DMS53 treated with DMSO at 0.1 percent for 48 hours (cell line): ENCODE results near the gene WRAP73.

ENCODE experiments used
- DNase-seq: peaks from one replicate; lab custom pipeline; 2025; ENCODE audit not compliant: unreplicated experiment; lab: John Stamatoyannopoulos, UW

WRAP73 gene

GRCh38 chr1:3683197-3683596 is 33.3 kb upstream of the WRAP73 start:
- DNase-seq, result no peak

DNA sequence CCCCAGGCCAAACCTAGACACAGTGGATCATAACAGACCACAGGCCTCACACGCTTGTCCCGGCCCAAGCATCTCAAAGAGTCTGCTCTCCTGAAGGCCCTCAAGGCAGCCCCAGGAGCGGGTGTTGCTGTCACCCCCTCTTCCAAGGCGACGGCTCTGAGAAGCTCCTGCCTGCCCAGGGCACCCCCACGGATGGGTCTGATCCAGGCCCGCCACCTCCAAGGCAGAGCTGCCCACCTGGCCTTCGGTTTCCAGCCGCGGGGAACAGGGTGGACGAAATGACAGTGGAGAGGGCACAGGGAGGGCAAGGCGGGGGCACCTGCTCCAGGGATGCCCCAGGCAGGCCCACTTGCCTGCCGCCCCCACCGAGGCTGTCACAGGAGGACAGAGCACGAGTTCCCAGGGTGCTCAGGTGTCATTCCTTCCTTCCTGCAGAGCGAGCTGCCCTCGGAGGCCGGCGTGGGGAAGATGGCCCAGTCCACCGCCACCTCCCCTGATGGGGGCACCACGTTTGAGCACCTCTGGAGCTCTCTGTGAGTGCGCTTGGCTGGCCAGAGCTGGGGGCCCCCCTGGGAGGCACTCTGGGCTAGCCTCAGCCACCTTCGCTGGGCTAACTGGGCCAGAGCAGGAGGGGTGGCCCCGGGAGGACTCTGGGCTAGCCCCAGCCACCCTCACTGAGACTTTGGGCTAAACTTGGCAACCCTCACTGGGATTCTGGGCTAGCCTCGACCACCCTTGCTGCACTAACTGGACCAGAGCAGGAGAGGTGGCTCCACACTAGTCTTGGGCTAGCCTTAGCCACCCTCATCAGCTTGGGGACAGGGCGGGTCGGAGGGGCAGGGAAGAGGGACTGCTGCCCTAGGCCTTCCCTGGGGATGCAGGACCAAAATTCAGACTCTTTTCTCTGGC is 32.2 kb upstream of the WRAP73 start:
- no peak for DNase-seq

- no peak for DNase-seq
Observed at GRCh38 chr1:3681231-3681897, 31.5 kb upstream of the WRAP73 start.

- no peak for DNase-seq
Observed at GRCh38 chr1:3680488-3681230, 30.8 kb upstream of the WRAP73 start.

DNA sequence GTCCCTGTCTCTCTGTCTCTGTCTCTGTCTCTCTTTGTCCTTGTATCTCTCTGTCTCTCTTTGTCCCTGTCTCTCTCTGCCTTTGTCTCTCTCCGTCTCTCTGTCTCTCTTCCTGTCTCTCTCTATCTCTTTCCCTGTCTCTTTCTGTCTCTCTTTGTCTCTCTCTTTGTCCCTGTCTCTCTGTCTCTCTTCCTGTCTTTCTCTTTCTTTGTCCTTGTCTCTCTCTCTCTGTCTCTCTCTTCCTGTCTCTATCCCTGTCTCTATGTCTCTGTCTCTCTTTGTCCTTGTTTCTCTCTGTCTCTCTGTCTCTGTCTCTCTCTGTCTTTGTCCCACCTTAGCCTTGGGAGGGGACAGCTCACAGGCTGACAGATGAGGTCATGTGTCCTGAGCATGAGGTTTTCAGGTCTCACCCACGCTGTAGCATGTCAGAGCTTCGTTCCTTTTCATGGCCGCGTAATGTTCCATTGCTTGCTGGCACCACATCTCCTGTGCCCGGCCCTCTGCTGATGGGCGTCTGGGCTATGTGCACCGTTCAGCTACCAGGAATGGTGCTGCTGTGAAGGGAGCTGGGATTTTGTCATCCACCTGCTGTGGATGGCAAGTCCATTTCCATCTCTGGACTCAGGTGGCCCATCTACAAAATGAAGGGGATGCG is 30.0 kb upstream of the WRAP73 start:
- no peak for DNase-seq

GRCh38 chr1:3679098-3679555 is 29.2 kb upstream of the WRAP73 start:
- no peak for DNase-seq

- no peak for DNase-seq
Observed at GRCh38 chr1:3678361-3679097, 28.6 kb upstream of the WRAP73 start.

DNA sequence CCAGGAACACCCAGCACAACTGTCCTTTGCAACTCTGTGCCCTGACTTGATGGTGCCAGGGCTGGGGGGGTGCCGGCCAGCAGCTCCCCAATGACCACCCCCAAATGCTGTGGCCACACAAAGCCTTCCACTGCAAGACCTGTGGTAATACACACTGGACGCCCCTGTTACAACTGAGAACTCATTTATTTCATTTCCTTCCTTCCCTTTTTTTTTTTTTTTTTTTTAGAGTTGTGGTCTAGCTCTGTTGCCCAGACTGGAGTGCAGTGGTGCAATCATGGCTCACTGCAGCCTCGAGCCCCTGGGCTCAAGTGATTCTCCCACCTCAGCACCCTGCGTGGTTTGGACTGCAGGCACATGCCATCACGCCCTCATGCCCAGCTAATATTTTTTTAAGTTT is 27.6 kb upstream of the WRAP73 start:
- no peak for DNase-seq

DNA sequence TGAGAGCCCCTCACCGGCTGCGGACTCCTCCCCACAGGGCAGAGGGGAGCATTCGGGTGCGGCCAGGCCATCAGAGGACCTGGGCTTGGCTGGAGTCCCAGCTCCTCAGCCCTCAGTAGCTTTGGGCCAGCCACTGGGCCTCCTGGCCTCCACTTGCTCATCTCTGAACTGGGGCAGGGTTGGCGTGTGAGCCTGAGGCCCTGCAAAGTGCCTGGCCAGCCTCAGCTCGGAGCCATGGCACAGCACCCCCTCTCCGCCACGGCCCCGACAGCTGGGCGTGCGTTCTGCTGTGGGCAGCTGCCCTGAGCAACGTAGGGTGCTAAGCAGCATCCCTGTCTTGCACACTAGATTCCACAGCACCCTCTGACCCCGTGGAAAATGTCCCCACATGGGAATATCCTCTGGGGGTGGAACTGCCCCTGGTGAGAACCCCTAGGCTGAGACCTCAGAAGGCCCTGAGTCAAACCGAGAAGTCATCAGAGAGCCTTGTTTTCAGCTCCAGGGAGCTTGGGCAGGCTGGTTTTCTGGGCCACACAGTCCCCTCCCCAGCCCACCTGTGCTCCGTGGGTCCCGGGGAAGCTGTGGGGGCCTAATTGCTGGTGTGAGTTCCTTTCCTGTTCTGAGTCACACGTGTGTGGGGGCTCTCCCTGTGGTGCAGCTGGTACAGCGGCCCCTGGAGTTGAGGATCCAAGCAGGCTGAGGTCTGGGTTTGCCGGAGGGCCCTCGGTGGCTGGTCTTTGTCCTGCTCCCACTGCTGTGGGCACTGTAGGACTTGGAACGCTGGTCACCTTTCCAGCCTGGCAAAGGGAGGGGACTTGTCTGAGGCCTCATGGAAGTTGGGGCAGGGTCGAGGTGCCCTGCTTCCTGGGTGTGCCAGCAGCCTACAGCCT is 26.9 kb upstream of the WRAP73 start:
- DNase-seq, result no peak

- DNase-seq, result no peak
Observed at GRCh38 chr1:3675436-3675835, 25.5 kb upstream of the WRAP73 start.

- DNase-seq, result no peak
Observed at GRCh38 chr1:3674100-3675094, 24.5 kb upstream of the WRAP73 start.

GRCh38 chr1:3673381-3674099 is 23.6 kb upstream of the WRAP73 start:
- no peak for DNase-seq

DNA sequence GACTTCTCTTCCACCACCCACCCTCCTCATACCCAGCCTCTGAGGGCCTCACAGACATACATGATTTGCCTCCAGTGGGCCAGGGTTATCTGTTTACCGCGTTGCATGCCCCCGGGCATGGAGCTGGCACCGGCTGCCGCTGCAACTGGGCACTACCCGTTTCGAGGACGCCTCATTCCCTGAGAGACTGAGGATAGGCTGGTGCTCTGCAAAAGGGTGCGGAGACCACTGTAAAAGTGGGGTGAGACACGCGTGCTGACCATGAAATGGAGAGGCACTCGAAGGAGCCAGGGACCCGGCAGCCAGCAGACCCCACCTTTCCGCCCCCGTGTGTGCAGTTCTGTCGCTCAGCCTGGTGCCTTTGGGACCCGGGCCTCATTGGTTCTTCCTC is 23.1 kb upstream of the WRAP73 start:
- no peak for DNase-seq

GRCh38 chr1:3672231-3672970 is 22.5 kb upstream of the WRAP73 start:
- DNase-seq, result no peak

DNA sequence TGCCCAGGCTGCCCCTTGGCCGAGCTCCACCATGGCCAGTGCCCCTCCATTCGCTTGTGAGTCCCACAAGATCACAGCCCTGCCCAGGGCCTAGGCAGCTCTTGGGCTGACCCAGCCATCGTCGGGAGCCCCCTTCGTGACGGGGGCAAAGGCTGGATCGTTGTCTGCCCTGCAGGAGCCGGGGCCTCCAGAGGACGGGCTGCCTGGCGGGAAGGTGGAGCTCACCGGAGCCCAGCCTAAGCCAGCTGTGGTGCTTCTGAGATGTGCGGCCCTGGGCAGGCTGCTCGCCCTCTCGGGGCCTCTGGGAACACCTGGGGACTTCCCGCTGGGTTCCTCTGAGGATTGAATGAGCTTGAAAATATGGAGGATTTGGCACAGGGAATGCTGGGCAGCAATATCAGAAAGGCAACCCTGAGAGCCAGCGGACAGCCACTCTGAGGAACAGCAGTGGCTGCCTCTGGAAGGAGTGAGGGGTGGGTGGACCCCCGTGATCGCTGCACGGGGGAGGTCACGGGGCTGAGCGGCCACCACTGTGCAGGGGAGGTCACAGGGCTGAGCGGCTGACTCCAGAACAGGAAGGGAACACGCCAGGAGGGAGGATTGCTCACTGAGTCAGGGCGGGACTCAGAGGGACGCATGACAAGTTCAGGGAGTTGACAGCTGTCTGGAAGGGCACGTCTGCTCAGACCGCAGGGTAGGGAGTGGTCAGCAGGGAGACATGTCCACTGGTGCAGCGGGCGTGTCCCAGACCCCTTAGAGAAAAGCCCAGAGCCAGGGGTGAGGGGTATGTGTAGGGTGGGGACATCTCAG is 21.7 kb upstream of the WRAP73 start:
- DNase-seq, result no peak

- no peak for DNase-seq
Observed at GRCh38 chr1:3670823-3671265, 20.9 kb upstream of the WRAP73 start.
